ENCODE results near the gene SENP8. TPM values are rescaled to one million over a fixed set of nuclear protein-coding genes. Genes with fewer than 3 reads are reported as not detected.

SENP8 gene
- total and polyA plus RNA-seq, 4 donors = 0.67 to 1.0 (median 0.88) TPM

DNA sequence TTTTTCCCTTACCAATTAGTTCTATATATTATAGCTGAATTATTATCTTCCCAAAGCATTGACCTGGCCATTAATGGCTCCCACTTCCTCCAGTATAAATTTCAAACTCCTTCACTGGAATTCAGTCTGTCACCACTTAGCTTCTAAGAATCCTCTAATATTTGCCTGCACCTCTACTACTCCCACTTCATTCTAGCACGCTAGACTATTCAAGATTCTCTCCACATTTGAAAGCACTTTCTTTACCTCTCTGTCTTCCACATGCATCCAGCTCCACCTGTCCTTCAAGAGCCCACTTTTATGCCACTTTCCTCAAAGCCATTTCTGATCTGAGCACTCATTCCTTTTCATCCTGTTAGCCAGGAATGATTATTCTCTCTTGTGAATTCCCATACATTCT lies 15.0 kb downstream of the SENP8 start:
- H3K36me3 ChIP-seq (ENCODE audit: control insufficient read depth in 4 of 4, insufficient read depth in 3 of 4, low read depth in 1 of 4, low read length in 3 of 4) = no peaks in the 10 kb centered on the region
- no peaks in the 10 kb centered on the region for H3K9me3 ChIP-seq (ENCODE audit: control insufficient read depth in 4 of 4, low read length in 3 of 4)
- no peak overlapping the region for H3K4me3 ChIP-seq (ENCODE audit: low read depth in 1 of 3, low read length in 3 of 3)
- H3K27me3 ChIP-seq (ENCODE audit: control insufficient read depth in 4 of 4, insufficient read depth in 4 of 4, low read length in 3 of 4) = no peaks in the 10 kb centered on the region
- H3K27ac ChIP-seq (ENCODE audit: low read depth in 1 of 2, low read length in 2 of 2) = no peak overlapping the region
- no peak overlapping the region for H3K9ac ChIP-seq (ENCODE audit: low read depth in 1 of 2, low read length in 2 of 2)
- DNase-seq (ENCODE audit: low spot score) = no peak
- no peak for TF ChIP-seq TAF1 (conservative IDR thresholded peaks at IDR 0.05)
- TF ChIP-seq, protein P1, sequence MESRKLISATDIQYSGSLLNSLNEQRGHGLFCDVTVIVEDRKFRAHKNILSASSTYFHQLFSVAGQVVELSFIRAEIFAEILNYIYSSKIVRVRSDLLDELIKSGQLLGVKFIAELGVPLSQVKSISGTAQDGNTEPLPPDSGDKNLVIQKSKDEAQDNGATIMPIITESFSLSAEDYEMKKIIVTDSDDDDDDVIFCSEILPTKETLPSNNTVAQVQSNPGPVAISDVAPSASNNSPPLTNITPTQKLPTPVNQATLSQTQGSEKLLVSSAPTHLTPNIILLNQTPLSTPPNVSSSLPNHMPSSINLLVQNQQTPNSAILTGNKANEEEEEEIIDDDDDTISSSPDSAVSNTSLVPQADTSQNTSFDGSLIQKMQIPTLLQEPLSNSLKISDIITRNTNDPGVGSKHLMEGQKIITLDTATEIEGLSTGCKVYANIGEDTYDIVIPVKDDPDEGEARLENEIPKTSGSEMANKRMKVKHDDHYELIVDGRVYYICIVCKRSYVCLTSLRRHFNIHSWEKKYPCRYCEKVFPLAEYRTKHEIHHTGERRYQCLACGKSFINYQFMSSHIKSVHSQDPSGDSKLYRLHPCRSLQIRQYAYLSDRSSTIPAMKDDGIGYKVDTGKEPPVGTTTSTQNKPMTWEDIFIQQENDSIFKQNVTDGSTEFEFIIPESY (IDR thresholded peaks at IDR 0.05) = no peak
- TF ChIP-seq SP1 (IDR thresholded peaks at IDR 0.05) = no peak
- TF ChIP-seq RXRA (IDR thresholded peaks at IDR 0.05) = no peak
- TF ChIP-seq, protein P2, sequence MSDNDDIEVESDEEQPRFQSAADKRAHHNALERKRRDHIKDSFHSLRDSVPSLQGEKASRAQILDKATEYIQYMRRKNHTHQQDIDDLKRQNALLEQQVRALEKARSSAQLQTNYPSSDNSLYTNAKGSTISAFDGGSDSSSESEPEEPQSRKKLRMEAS (IDR thresholded peaks at IDR 0.05) = no peak
- TF ChIP-seq HNF4G (IDR thresholded peaks at IDR 0.05) = no peak
- TF ChIP-seq GABPA (IDR thresholded peaks at IDR 0.05 in 1 of 2, conservative IDR thresholded peaks at IDR 0.05 in 1 of 2) = no peak
- no peak for TF ChIP-seq FOXA2 (IDR thresholded peaks at IDR 0.05)
- TF ChIP-seq, protein P3, sequence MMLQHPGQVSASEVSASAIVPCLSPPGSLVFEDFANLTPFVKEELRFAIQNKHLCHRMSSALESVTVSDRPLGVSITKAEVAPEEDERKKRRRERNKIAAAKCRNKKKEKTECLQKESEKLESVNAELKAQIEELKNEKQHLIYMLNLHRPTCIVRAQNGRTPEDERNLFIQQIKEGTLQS (IDR thresholded peaks at IDR 0.05) = no peak
- TF ChIP-seq NR2F2 (IDR thresholded peaks at IDR 0.05) = no peak
- no peak for TF ChIP-seq JUND (IDR thresholded peaks at IDR 0.05)
- 100% methylated on average over 1 of the region's 1 CpG for WGBS
- no peaks in the 10 kb centered on the region for H3K4me1 ChIP-seq (ENCODE audit: control insufficient read depth in 4 of 4, insufficient read depth in 4 of 4, low read length in 3 of 4)

DNA sequence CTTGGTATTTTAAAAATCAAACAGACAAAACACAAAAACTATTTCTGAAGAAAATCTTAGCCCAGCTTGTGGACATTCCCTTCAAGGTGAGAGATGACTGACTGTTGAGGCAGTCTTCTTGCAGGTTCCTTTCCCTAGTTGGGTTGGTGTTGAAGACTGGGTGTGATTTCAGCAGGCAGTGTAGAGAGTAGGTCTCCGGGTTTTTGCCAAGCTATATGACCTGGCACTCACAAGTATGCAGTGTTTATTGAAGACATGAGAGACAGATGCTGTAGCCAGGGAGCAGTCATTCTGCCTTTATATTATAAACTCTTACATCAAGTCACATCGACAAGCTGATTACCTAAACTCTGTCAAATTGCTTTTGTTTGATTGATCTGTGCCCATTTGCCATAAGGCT lies 17.5 kb downstream of the SENP8 start:
- Histone ChIP-seq H3K27ac (ENCODE audit: low read depth in 1 of 2, low read length in 2 of 2) (no peak overlapping the region), H3K9me3 (ENCODE audit: control insufficient read depth in 4 of 4, low read length in 3 of 4) (no peaks in the 10 kb centered on the region), H3K4me3 (ENCODE audit: low read depth in 1 of 3, low read length in 3 of 3) (no peak overlapping the region), H3K4me1 (ENCODE audit: control insufficient read depth in 4 of 4, insufficient read depth in 4 of 4, low read length in 3 of 4) (no peaks in the 10 kb centered on the region), H3K36me3 (ENCODE audit: control insufficient read depth in 4 of 4, insufficient read depth in 3 of 4, low read depth in 1 of 4, low read length in 3 of 4) (no peaks in the 10 kb centered on the region), H3K27me3 (ENCODE audit: control insufficient read depth in 4 of 4, insufficient read depth in 4 of 4, low read length in 3 of 4) (no peaks in the 10 kb centered on the region), H3K9ac (ENCODE audit: low read depth in 1 of 2, low read length in 2 of 2) (no peak overlapping the region)
- no peak for DNase-seq (ENCODE audit: low spot score)
- 86% methylated on average over 2 of the region's 2 CpGs for WGBS
- TF ChIP-seq HNF4A (conservative IDR thresholded peaks at IDR 0.05) = no peak
- TF ChIP-seq, protein P4, sequence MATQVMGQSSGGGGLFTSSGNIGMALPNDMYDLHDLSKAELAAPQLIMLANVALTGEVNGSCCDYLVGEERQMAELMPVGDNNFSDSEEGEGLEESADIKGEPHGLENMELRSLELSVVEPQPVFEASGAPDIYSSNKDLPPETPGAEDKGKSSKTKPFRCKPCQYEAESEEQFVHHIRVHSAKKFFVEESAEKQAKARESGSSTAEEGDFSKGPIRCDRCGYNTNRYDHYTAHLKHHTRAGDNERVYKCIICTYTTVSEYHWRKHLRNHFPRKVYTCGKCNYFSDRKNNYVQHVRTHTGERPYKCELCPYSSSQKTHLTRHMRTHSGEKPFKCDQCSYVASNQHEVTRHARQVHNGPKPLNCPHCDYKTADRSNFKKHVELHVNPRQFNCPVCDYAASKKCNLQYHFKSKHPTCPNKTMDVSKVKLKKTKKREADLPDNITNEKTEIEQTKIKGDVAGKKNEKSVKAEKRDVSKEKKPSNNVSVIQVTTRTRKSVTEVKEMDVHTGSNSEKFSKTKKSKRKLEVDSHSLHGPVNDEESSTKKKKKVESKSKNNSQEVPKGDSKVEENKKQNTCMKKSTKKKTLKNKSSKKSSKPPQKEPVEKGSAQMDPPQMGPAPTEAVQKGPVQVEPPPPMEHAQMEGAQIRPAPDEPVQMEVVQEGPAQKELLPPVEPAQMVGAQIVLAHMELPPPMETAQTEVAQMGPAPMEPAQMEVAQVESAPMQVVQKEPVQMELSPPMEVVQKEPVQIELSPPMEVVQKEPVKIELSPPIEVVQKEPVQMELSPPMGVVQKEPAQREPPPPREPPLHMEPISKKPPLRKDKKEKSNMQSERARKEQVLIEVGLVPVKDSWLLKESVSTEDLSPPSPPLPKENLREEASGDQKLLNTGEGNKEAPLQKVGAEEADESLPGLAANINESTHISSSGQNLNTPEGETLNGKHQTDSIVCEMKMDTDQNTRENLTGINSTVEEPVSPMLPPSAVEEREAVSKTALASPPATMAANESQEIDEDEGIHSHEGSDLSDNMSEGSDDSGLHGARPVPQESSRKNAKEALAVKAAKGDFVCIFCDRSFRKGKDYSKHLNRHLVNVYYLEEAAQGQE (IDR thresholded peaks at IDR 0.05) = no peak
- TF ChIP-seq SP1 (IDR thresholded peaks at IDR 0.05) = no peak
- no peak for TF ChIP-seq RAD21 (IDR thresholded peaks at IDR 0.05)
- TF ChIP-seq, protein P5, sequence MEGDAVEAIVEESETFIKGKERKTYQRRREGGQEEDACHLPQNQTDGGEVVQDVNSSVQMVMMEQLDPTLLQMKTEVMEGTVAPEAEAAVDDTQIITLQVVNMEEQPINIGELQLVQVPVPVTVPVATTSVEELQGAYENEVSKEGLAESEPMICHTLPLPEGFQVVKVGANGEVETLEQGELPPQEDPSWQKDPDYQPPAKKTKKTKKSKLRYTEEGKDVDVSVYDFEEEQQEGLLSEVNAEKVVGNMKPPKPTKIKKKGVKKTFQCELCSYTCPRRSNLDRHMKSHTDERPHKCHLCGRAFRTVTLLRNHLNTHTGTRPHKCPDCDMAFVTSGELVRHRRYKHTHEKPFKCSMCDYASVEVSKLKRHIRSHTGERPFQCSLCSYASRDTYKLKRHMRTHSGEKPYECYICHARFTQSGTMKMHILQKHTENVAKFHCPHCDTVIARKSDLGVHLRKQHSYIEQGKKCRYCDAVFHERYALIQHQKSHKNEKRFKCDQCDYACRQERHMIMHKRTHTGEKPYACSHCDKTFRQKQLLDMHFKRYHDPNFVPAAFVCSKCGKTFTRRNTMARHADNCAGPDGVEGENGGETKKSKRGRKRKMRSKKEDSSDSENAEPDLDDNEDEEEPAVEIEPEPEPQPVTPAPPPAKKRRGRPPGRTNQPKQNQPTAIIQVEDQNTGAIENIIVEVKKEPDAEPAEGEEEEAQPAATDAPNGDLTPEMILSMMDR (IDR thresholded peaks at IDR 0.05; ENCODE audit: low read depth, low read length, missing input control) = no peak
- TF ChIP-seq JUND (IDR thresholded peaks at IDR 0.05) = no peak
- no peak for TF ChIP-seq TAF1 (conservative IDR thresholded peaks at IDR 0.05)
- no peak for TF ChIP-seq FOXA2 (IDR thresholded peaks at IDR 0.05)
- TF ChIP-seq GABPA (IDR thresholded peaks at IDR 0.05 in 1 of 2, conservative IDR thresholded peaks at IDR 0.05 in 1 of 2) = no peak
- TF ChIP-seq, protein P2 (IDR thresholded peaks at IDR 0.05) = no peak
- TF ChIP-seq EGR1 (IDR thresholded peaks at IDR 0.05; ENCODE audit: low read depth in 2 of 2) = no peak
- TF ChIP-seq RXRA (IDR thresholded peaks at IDR 0.05) = no peak
- TF ChIP-seq, protein P1 (IDR thresholded peaks at IDR 0.05) = no peak
